GM18511 (cell line): ENCODE results near the gene ADAMTS2.
"Not testable (repeated sequence)": the region's sequence is repeated elsewhere in the genome, so short reads cannot be mapped to it uniquely, and the experiment has no call there.

Experiments used
- ATAC-seq: cut with Tn5 transposase; IDR thresholded peaks from one replicate; pipeline ENCODE4 v1.9.1; 2021; ENCODE audit warnings: mild to moderate bottlenecking, moderate library complexity; ENCODE audit not compliant: unreplicated experiment

The ADAMTS2 gene

DNA sequence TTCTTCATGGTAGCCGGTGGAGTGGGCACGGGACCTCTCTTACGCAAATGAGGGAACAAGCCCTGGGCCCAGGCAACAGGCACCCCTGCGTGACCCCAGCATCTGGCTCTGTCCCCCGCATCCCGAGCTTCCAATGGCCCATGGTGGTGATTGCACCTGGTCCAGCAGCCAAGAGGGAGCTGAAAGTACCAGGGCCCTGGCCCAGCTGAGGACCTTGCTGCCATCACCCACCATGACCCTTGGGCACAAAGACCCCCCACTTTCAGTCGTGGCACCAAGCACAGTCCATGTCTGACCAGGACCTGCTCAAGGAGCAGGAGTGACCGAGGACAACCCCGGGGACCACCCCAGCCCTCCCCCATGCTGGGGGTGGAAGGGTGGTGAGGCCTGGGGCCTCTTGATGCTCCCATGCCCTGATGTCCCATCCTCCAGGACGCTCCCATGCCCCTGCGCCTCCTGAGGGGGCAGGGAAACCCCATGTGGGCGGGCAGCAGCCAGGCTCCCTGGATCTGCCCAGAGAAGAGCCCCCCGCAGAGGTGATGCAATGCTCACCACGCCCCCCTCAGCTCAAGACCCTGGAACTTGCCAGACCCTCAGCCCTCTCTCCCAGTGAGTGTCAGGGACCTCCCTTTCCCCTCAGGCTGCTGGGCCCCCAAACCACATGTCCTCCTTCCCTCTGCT, 123.9 kb downstream of the ADAMTS2 start:
- no peak for ATAC-seq

DNA sequence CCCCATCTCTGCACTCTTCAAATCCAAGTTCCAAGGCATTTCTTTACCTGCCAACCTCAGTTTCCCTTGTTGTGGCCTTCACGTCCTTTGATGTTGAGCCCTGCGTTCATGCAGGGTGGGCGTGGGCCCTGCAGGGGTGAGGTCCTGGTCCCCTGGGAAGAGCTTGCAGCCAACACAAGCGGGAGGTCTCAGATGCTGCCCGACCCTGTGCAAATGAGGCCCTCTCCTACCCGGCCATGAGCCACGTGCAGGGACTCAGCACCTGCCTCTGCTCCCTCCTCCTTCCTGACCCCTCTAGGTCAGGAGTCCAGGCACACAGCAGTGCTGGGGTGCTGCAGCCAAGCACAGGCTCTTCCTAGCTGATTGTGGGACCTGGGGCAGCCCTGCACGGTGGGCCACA, 124.5 kb downstream of the ADAMTS2 start:
- no peak for ATAC-seq

DNA sequence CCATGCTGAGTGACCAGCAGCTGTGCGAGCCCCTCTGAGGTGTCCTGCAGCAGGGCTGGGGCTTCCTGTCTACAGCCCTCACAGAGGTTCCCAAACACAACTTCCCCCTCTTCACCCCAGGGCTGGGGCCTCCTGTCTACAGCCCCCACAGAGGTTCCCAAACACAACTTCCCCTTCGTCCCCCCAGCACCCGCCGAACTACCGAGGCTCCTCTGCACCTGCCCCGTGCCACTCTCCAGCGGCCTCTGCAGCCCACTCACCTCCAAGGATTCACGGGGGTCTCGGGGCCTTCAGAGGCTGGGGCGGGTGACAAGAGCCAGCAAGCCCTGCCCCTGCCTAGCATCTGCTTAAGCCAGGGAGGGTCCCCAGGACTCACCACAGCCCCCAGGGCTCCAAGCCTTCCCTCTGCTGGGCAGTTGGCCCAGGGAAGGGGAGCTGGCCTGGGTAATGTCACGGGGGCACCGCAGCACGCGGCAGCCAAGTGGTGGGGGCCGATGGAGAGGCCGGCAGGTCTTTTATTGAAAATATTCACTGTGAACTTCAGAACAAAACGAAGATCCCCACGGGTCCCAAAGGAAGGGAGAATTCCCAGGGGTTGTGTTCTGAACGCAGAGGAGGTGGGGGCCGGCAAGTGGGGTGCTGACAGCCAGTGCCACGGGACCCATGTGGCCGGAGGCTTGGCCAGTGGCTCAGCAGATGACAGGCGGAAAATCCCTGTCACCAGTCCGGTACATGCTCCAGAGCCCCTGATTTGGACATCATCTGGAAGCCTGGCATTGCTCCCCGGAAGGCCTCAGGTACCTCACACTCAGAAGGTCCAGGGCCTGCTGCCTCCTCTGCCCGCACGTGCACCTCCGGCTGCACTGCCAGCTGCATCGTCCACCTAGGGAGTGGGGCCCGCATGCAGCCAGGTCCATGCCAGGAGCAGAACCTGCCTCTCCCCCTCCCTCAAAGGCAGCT, 125.3 kb downstream of the ADAMTS2 start:
- no peak for ATAC-seq

DNA sequence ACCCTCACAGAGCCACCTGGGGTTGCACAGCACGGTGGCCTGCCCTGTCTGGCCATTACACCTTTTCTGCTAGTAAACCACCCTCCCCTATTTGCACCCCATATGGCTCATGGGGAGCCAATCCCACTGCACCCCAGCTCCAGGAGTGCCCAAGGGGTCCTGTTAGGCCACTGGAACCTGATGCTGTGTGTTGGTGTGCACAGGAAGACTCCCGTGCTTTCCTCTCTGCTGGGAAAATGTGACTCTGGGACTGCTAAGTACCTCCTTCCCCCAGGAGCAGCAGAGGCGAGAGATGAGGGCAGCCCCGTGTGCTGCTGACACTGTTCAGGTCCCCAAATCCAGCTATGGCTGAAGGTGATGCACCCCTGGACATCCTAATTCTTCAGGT, 126.3 kb downstream of the ADAMTS2 start:
- no peak for ATAC-seq

DNA sequence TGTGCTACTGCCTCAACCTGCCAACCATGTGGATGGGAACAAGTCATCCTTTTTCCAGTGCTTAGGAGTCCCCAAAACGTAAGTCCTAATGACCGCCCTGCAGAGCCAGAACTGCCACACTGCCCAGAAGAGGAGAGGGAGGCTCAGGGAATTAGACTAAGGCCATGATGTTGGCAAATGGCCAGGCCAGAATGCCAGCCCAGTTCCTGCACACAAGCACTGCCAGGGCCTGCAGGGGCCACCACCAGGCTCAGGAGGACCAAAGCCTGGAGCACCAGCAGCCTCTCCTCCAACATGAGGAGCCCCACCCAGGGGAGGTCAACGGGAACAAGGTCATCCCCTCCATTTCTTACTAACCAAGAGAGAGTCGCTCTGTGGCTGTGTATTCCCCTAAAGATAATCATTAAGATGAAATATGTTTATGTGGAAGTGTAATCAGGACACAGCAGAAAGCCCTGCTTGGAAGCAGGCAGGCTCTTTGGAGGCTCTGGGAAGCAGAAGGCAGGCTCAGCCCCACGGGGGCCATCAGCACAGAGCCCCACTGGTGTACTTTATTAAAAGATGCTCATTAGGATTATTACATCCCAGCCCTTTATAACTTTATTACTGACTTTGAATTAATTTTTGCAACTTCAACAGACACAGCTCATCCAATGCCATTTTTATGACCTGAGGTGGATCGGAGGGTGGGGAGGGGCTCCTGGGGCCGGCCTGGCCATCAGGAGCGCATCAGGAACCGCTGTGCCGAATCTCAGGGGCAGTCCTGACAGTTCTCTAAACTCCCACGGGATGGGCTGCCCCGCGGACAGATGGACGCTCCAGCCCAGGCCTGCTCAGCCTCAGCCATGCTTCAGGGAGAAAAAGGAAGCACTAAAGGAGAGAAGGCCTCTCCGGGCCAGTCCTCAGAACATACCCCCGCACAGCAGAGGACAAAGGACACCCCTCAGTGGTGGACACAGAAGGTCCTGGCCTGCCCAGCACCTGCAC, 127.0 kb downstream of the ADAMTS2 start:
- ATAC-seq: no peak

DNA sequence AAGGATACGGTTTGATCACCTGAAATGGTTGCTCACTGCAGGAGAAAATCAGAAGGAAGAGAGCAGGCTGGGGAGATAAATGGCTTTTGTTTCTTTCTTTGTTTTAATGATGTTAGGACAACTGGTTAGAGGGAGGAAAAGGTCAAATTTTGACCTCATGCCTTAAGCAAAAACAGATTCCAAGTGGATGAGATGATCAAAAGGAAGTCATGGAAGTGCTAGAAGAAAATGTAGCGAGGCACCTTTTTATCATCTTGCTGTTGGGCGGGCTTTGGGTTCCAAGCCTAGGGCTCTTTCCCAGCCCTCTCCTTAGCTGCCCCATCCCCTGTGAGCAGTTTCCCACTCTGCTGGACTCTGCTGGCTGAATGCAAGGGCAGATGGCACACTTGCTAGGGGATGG, 127.9 kb downstream of the ADAMTS2 start:
- no peak for ATAC-seq

DNA sequence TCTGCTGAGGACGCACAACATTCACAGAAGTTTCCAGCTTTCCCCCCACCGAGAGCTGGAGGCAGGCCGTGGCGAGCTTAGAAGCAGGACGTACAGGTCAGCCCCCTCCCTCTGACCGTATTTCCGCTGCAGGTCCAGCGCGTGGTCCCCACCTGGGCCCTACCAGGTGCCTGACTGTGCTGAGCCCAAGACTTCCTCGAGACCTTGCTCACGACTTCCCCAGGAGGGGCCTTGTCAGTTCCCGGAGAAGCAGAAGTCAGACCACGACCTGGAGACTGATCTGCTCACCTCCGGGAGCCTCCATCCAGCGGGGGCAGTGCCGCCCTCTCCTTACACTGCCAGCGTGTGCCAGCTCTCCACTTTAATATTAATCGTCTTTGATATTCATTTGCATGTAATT, 128.9 kb downstream of the ADAMTS2 start:
- ATAC-seq: not testable (repeated sequence)

DNA sequence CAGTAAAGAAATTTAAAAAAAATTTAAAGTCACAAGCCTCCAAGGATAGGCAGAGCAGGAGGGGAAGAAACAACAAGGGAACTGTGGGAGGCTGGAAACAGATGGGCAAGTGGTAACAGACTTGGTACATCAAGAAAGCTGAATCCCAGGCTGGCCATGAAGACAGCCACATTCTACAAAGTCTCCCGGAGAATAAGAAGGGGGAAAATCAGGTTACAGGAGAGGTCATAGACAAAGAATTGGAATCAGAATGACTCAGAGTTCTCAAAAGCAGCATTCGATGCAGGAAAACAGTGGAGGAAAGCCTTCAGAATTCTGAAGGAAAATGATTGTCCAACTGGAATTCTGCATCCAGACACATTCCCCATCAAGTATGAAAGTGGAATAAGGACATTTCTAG, 129.7 kb downstream of the ADAMTS2 start:
- ATAC-seq: no peak

DNA sequence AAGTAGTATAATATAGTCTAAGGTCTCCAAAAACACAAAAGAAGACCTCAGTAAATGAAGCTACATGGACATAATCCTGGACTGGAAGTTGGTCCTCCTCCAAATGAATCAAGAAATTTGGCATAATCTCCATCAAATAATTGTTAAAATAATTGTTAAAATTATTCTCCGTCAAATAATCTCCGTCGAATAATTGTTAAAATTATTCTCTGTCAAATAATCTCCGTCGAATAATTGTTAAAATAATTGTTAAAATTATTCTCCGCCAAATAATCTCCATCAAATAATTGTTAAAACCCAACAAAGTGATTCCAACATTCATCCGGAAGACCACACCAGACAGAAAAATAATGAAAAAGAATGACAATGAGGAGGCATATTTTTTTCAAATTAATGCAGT, 130.6 kb downstream of the ADAMTS2 start:
- ATAC-seq: no peak

DNA sequence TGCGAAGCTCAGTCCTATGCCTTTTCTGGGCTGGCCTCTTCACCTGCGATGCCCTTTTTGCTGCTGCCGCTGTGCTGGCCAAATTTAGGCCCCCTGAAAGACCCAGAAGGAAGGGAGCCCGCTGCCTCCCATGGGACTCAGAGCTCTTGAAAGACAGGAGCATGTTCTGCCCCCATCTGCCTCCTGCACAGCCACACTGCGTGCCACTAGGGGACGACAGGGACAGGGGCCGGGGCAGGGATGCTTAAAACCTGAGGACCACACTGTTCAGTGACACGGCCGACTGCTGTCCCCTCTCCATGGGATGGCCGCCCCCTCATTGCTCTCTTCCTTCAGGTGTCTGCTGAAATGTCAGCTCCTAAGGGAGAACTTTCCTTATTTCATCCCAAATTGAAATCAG, 132.4 kb downstream of the ADAMTS2 start:
- no peak for ATAC-seq

DNA sequence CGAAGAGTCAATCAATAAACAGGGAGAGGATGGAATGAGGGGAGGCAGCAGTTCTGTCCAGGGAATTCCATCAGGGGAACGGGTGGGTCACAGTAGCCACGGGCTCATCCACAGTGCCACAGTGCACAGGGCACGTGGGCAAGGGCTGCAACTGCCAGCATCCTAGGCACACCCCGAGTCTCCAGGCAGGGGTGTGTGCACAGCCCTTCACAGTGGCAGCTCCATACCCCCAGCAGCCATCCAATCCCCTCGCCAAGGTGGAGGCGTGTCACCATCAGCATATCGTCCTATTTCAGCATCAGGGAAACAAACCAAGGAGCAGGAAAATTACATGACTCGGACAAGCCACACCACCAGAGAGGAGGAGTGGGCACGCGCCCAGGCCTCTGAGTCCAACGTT, 133.6 kb downstream of the ADAMTS2 start:
- ATAC-seq: no peak

DNA sequence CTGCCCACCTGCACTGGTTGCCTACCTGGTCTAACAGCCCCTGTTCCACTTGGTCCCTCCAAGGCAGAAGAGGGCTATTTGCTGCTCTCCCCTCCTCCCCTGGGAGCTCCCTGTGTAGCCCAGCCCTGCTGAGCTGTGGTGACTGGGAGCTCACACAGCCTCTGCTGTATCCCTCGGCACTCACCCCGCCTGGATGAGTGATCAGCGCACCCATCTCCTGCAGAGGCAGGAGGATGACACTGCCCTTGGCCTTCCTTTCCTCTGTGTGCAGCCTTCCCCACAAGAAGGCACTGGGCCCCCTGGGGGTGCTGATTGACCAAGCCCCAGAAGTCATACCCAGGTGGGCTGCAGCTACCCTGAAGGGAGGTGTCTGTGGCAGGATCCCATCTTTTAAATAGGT, 134.2 kb downstream of the ADAMTS2 start:
- ATAC-seq: no peak

DNA sequence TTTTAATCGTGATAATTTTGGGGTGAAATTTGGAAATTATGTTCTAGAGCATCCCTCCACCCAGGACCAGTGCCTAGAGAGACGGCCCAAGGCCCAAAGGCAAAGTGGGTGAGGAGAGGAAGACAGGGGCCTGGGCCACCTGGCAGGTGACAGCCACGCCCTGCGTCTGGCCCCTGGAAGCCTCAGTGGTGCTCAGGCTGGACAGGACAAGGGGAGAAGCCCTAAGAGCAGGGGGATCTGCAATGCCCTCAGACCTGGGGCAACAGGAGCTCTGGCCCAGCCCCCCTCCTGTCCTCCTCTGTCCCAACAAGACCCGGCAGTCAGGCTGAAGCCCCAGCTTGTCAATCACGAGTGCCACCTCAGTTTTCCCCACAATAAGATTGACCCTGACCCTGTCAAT, 134.8 kb downstream of the ADAMTS2 start:
- ATAC-seq: no peak

DNA sequence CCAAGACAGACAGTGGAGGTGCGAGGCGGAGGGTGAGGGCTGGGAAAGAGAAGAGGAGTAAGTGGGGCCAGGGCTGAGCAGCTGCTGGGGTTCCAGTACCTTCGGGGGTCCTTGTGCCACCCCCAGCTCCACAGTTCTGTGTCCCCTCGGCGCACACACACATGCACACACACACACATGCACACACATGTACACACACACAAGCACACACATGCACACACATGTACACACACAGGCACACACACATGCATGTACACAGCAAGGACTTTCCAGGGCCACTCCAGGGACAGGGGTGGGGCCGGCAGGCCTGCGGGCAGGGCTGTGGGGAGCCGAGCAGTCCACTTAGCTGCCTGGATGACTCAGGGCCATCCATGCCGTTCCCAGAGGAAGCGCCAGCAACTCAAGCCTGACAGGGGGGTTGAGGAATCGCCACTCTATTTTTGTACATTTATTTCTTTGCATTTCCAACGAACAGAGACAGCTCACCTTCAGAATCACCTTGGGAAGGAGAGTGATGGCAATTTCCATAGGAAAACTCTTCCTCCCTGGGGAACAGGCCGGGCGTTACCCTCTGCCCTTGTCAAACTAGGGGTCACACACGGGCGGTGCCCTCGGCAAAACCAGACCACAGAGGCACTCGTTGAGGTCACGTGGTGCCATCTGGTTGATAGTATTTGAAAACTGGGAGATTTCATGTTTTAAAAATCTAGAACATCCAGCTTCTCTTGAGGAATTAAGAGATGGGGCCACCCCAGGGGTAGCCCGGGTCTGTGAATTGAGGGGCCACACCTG, 135.7 kb downstream of the ADAMTS2 start:
- no peak for ATAC-seq

DNA sequence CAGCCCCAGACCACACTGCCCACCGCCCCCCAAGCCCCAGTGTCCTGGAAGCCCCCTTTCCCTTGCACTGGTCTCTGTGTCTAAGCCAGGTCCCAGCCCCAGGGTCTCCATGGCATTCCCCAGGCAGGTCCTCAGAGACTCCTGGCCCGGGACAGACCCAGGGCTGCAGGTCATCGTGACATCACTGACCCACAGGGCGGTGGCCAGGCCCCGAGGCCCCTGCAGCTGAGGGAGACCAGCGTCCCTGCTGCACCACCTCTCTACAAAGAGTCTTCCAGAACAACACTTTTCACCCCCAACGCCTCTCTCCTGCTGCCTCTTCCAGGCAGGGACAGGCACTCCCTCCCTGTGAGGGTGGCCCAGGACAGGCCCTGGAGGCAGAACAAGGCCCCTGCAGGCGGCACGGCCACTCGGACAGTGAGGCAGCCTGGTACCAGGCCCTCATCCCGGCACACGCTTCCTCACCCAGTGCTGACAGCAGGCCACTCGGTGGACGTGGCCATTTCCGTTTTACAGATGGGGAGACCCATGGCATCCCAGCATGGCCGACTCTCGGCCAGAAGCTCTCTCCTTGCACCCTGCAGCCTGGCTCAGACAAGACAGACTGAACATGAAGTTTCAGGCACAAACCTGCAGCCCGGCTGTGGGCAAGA, 136.4 kb downstream of the ADAMTS2 start:
- no peak for ATAC-seq

DNA sequence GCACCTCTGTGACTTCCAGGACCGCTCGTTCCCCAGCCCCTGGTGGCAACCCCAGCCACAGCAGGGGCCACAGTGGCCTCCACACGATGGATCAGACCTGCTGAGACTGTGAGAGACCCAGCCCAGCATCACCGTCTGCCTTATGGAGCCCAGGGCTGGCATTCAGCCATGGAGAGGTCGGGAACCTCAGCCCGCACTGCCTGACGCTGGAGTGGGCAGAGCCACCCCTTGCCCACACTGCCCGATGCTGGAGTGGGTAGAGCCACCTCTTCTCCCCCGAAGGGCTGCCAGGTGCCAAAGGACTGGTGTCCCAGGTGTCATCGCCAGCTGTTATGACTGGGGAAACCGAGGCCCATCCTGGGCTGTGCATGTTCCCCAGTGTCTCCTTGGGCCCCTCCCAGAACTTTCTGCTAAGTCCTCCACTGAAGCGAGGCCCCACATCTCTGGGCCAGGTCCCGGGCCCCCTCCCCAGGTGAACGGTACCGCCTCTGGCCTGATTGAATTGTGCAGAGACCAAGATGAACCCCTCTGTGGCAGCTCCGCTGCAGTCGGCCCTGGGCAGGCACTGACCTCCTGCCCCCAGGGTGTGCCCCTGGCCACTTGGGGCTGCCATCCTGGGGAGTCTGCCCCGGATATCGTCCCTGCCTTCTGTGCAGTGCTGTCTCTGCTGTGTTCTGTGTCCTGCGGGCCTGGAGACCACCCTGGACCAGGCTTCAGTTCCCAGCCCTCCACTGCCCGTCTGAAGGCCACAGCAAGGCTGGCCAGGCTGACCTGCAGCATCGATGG, 137.1 kb downstream of the ADAMTS2 start:
- no peak for ATAC-seq

DNA sequence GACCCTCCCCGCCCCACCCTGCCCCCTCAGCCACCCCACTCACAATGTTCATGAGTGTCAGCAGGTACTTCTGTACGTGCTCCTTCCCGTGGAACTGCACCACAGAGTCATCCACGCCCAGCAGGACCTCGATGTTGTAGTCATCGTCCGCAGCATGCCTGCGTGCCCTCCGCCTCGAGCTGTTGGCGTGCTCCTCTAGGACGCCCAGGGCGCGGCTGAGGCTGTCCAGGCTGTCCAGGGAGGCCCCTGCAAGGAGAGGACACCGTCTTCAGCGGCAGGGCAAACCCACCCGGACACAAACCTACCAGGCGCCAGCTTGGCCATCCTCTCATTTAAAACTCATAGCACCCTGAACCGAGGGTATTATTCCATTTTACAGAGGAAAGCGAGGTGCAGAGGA, 137.8 kb downstream of the ADAMTS2 start:
- ATAC-seq: no peak

DNA sequence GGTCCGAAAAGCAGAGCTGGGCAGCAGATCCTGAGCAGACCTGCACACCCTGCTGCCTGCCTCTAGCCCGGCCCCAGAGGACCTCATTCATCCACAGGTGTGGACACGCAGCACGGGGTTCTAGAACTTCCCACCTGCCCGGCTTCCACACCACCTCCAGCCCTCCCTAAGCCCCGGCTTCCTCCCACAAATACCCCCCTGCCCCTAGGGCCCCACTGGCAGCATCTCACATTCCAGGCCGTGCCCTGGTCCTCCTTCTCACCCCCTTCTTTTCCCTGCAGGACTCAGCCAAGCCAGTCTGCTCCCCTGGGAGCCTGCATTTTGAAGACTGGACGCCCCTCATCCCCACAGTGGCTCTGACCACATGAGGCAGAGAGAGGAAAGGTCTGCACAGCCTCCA, 138.9 kb downstream of the ADAMTS2 start:
- no peak for ATAC-seq

DNA sequence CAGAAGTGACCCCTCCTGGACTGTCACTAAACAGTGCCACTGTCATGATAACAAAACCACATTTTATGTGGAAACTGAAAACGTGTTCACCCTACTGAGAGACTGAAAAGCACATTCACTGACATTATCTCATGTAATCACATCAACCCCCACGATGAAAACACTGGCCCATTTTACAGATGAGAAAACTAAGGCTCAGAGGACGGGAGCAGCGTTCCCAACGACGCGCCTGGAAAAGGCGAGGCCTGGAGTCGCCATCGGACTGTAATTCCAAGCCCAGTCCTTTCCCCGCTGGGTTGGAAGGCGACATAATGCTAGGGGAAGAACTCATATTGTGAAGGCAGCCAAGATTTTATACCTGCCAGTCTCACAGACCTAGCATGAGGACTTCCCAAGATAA, 140.0 kb downstream of the ADAMTS2 start:
- no peak for ATAC-seq
